AG09319 (cell line): Measurements from ENCODE around the gene ANKRD12.

Experiments used
- DNase-seq: peaks from one replicate; pipeline ENCODE4 v3.0.0-alpha.2; 2010; ENCODE audit warnings: low read depth; ENCODE audit errors: extremely low read depth
- TF ChIP-seq, protein P1 (sequence below): IDR thresholded peaks from 2 replicates; pipeline ENCODE4 v1.5.1; 2011; ENCODE audit warnings: low read depth, mild to moderate bottlenecking, inconsistent platforms, low read length, moderate library complexity

The ANKRD12 gene

DNA sequence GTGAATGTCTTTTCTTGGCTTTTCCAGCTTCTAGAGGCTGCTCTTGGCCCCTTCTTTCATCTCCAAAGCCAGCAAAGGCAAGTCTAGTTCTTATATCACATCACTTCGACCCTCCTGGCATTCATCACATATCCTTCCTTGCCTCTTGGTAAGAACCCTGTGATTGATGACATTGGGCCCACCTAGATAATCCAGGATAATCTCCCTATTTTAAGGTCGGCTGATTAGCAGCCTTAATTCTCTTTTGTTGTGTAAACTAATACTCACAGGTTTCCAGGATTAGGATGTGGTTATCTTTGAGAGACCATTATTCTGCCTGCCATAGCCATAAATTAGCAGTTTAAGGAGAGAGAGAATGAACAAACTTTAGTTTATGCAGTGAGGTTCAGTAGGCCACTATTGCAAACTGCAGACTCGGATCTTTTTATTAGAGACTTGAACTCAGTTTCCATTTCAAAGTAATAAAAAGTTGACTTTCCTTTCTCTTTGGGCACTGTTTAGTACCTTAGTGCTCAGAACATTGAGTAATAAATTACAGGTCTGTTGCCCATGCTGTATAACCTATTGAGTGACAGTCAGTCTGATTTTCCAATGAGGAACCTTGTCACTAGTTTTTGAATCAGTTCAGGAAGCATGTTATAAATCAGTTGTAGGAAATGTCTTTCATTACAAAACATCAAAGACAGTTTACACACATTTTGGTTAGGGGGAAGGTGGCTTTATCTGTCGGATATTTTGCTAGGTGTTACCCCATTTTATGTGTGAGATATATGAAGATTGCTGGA lies 29.6 kb upstream of the ANKRD12 start:
- no peak for DNase-seq
- TF ChIP-seq, protein P1, sequence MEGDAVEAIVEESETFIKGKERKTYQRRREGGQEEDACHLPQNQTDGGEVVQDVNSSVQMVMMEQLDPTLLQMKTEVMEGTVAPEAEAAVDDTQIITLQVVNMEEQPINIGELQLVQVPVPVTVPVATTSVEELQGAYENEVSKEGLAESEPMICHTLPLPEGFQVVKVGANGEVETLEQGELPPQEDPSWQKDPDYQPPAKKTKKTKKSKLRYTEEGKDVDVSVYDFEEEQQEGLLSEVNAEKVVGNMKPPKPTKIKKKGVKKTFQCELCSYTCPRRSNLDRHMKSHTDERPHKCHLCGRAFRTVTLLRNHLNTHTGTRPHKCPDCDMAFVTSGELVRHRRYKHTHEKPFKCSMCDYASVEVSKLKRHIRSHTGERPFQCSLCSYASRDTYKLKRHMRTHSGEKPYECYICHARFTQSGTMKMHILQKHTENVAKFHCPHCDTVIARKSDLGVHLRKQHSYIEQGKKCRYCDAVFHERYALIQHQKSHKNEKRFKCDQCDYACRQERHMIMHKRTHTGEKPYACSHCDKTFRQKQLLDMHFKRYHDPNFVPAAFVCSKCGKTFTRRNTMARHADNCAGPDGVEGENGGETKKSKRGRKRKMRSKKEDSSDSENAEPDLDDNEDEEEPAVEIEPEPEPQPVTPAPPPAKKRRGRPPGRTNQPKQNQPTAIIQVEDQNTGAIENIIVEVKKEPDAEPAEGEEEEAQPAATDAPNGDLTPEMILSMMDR = no peak

DNA sequence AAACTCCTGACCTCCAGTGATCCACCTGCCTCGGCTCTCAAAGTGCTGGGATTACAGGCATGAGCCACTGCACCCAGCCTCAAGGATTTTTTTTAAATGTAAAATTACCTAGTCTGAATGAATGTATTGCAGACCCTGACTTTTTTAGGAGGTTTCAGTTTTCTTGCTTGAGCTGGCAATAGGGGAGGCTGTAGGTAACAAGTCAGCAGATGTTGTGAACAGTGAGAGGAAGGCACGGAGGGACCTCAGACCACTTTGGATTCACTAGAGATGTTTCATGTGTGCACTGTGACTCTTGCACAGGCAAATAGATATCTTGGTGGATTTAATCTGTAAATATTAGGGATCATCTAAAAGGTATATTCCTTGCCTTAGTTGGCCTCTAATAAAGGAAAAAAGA lies 27.7 kb upstream of the ANKRD12 start:
- DNase-seq = no peak
- TF ChIP-seq, protein P1 = no peak

DNA sequence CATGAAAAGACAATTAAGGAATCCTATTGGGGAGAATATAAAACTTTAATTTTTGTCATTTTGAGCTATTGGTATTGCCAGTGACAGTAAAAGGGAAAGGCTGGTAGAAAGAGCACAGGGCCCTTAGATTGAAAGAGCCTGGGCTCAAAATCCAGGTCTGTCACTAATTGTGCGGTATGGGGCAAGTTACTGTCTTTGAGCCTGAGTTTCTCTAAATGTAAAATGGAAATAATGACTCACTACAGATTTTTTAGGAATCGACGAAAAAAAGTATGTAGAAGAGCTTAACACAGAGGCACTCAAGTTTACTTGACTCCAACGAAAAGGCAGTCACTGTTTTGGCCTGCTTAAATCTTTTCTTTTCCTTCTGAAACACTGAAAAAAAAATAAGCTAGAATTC lies 27.1 kb upstream of the ANKRD12 start:
- TF ChIP-seq, protein P1 = no peak
- no peak for DNase-seq

DNA sequence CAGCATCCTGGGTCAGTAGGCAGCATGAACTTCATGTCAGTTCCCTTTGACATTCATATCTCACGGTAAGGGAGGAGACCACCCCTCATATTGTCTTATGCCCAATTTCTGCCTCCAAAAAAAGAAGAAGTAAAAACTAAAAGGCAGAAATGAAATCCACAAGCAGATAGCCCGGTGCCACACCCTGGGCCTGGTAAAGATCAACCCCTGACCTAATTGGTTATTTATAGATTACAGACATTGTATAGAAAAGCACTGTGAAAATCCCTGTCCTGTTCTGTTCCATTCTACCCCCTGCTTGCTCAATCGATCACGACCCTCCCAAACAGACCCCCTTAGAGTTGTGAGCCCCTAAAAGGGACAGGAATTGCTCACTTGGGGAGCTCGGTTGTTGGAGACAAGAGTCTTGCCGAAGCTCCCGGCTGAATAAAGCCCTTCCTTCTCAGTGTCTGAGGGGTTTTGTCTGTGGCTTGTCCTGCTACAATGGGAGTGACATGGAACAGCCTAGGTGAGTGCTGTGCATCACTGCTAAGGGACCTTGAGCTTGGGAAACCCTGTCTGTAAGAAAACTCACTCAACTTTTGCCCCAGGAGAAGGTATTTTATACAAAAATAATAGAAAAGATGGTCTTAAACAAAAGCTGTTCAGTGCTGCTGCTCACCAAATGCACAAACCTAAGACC lies 23.0 kb upstream of the ANKRD12 start:
- TF ChIP-seq, protein P1 = no peak
- no peak for DNase-seq

DNA sequence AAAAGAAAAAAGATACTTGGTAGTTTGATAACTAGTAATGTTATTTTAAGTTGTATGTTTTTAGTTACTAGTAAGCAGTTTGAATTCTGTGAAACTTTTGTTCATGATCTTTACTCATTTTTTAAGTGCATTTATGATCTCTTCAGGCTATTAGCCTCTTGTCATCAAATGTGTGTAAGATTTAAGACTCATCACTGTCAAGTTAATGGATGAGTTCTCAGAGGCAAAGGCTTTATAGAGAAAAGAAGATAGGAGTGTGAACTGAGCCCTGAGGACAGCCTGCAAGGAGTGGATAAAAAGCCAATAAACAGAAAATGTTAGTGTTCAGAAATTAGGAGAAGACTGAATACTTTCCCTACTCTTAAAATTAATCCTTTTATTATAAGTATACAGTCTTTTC lies 20.6 kb upstream of the ANKRD12 start:
- DNase-seq = no peak

DNA sequence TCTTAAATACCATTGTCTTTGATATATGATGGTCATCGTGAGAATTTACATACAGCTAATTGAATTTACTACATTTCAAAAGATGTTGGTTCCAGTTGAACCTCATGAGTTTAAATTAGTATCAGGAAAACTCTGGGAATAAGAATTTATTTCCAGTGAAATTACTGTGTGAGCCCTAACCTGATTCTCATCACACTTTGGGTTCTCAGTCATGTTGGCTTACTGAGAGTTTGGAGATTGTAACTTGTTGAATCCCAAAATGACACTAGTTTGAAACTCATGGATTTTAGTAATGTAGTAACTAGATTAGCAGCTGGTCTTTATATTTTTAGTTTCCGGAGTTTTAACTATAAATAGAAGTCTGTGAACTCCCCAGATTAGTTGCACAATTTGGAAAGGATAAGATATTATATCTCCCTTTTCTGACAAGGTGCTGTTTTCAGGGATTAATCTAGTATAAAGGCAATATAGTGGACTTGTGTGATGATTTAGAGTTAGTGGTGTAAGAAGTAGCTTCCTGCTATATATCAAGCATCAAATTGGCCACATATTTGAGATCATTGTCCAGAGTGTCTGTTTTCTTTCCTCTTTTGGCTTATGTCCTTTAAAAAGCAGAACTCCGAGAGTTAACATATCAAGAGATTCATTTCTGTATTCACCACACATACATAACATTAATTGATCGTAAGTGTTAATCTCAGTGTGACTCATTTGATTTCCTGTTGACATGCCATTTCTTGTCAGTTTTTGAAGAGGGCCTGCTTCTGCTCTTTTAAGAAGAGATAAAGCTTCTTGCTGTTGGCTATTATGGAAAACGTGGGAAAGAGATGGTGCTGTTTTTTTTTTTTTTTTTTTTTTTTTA lies 18.4 kb upstream of the ANKRD12 start:
- no peak for DNase-seq
- TF ChIP-seq, protein P1 = no peak

More for the DNA sequence above, 20.6 kb upstream of the ANKRD12 start:
- TF ChIP-seq, protein P1 = no peak
